ENCODE measurements around the gene TM6SF1.
"Not testable (repeated sequence)": the region's sequence is repeated elsewhere in the genome, so short reads cannot be mapped to it uniquely, and the experiment has no call there.

Gene TM6SF1

GRCh38 chr15:83082730-83083386, 24.6 kb upstream of the TM6SF1 start:
- Histone ChIP-seq H2AK5ac (ENCODE audit: low read length) (no peak overlapping the region), H3K9ac (ENCODE audit: low read length) (no peak overlapping the region), H3K27ac (ENCODE audit: low read depth, low read length) (no peak overlapping the region), H4K8ac (ENCODE audit: low read depth, low read length) (no peak overlapping the region), H2BK15ac (replicated peaks; ENCODE audit: low read depth) (no peak overlapping the region), H3K4me1 (ENCODE audit: control insufficient read depth, low read depth, low read length) (no peaks in the 10 kb centered on the region), H3K23ac (ENCODE audit: low read length) (no peak overlapping the region), H4K5ac (ENCODE audit: low read length) (no peak overlapping the region), H3K79me2 (ENCODE audit: control insufficient read depth, insufficient read depth, low read length) (no peaks in the 10 kb centered on the region), H3K27me3 (ENCODE audit: insufficient read depth, low read length, poor library complexity) (no peaks in the 10 kb centered on the region), H2BK120ac (ENCODE audit: low read depth, low read length) (no peak overlapping the region), H3K36me3 (ENCODE audit: control insufficient read depth, insufficient read depth, low read length) (no peaks in the 10 kb centered on the region), H3K18ac (ENCODE audit: low read length) (no peak overlapping the region), H3K79me1 (ENCODE audit: low read length) (no peaks in the 10 kb centered on the region), H3K4me3 (ENCODE audit: low read length) (no peak overlapping the region), H3K56ac (ENCODE audit: low read length) (no peak overlapping the region), H3K4me2 (ENCODE audit: low read length) (no peak overlapping the region), H3K4ac (ENCODE audit: low read depth, low read length) (no peak overlapping the region), H2BK5ac (ENCODE audit: low read length) (no peak overlapping the region)
- DNase-seq, result no peak
- WGBS (ENCODE audit: extremely low coverage, insufficient coverage, low lambda C conversion rate), result no CpG with 5 or more reads among the region's 5 CpGs

- H4K5ac ChIP-seq (ENCODE audit: low read length); H3K27me3 ChIP-seq (ENCODE audit: insufficient read depth, low read length, poor library complexity); H3K23ac ChIP-seq (ENCODE audit: low read length); DNase-seq; H3K4me3 ChIP-seq (ENCODE audit: low read length); H3K4me2 ChIP-seq (ENCODE audit: low read length); H3K79me1 ChIP-seq (ENCODE audit: low read length); H3K79me2 ChIP-seq (ENCODE audit: control insufficient read depth, insufficient read depth, low read length); H2BK120ac ChIP-seq (ENCODE audit: low read depth, low read length); H2BK15ac ChIP-seq (replicated peaks; ENCODE audit: low read depth); H3K4ac ChIP-seq (ENCODE audit: low read depth, low read length); H3K36me3 ChIP-seq (ENCODE audit: control insufficient read depth, insufficient read depth, low read length); H3K9ac ChIP-seq (ENCODE audit: low read length); H3K56ac ChIP-seq (ENCODE audit: low read length); H3K4me1 ChIP-seq (ENCODE audit: control insufficient read depth, low read depth, low read length); H2BK5ac ChIP-seq (ENCODE audit: low read length); H2AK5ac ChIP-seq (ENCODE audit: low read length); H3K27ac ChIP-seq (ENCODE audit: low read depth, low read length); H3K18ac ChIP-seq (ENCODE audit: low read length); H4K8ac ChIP-seq (ENCODE audit: low read depth, low read length): not testable (repeated sequence)
- WGBS (ENCODE audit: extremely low coverage, insufficient coverage, low lambda C conversion rate), result no CpG with 5 or more reads among the region's 3 CpGs
Observed at GRCh38 chr15:83085461-83085860, 22.0 kb upstream of the TM6SF1 start.

GRCh38 chr15:83085864-83086552, 21.4 kb upstream of the TM6SF1 start:
- not testable (repeated sequence) for DNase-seq; H3K27me3 ChIP-seq (ENCODE audit: insufficient read depth, low read length, poor library complexity)

GRCh38 chr15:83087576-83087975, 19.9 kb upstream of the TM6SF1 start:
- Histone ChIP-seq H3K79me1 (ENCODE audit: low read length) (no peaks in the 10 kb centered on the region), H3K4me1 (ENCODE audit: control insufficient read depth, low read depth, low read length) (no peaks in the 10 kb centered on the region), H3K27me3 (ENCODE audit: insufficient read depth, low read length, poor library complexity) (no peaks in the 10 kb centered on the region)

More at GRCh38 chr15:83085864-83086552, 21.4 kb upstream of the TM6SF1 start:
- not testable (repeated sequence) for H2BK15ac ChIP-seq (replicated peaks; ENCODE audit: low read depth); H3K4me1 ChIP-seq (ENCODE audit: control insufficient read depth, low read depth, low read length); H3K79me1 ChIP-seq (ENCODE audit: low read length); H3K36me3 ChIP-seq (ENCODE audit: control insufficient read depth, insufficient read depth, low read length); H3K4me2 ChIP-seq (ENCODE audit: low read length); H3K4ac ChIP-seq (ENCODE audit: low read depth, low read length); H2BK5ac ChIP-seq (ENCODE audit: low read length); H4K8ac ChIP-seq (ENCODE audit: low read depth, low read length); H3K4me3 ChIP-seq (ENCODE audit: low read length); H3K9ac ChIP-seq (ENCODE audit: low read length); H3K27ac ChIP-seq (ENCODE audit: low read depth, low read length); H3K18ac ChIP-seq (ENCODE audit: low read length); H4K5ac ChIP-seq (ENCODE audit: low read length); H3K23ac ChIP-seq (ENCODE audit: low read length); H3K56ac ChIP-seq (ENCODE audit: low read length); H3K79me2 ChIP-seq (ENCODE audit: control insufficient read depth, insufficient read depth, low read length); H2BK120ac ChIP-seq (ENCODE audit: low read depth, low read length); H2AK5ac ChIP-seq (ENCODE audit: low read length)
- WGBS (ENCODE audit: extremely low coverage, insufficient coverage, low lambda C conversion rate), result no CpG with 5 or more reads among the region's 8 CpGs

GRCh38 chr15:83088876-83089275, 18.6 kb upstream of the TM6SF1 start:
- H3K9ac ChIP-seq (ENCODE audit: low read length), result no peak overlapping the region
- H3K56ac ChIP-seq (ENCODE audit: low read length), result no peak overlapping the region
- no peaks in the 10 kb centered on the region for H3K79me2 ChIP-seq (ENCODE audit: control insufficient read depth, insufficient read depth, low read length)
- no peaks in the 10 kb centered on the region for H3K36me3 ChIP-seq (ENCODE audit: control insufficient read depth, insufficient read depth, low read length)
- H4K8ac ChIP-seq (ENCODE audit: low read depth, low read length), result no peak overlapping the region
- no peak overlapping the region for H3K4me2 ChIP-seq (ENCODE audit: low read length)
- H3K4ac ChIP-seq (ENCODE audit: low read depth, low read length), result no peak overlapping the region
- H3K23ac ChIP-seq (ENCODE audit: low read length), result no peak overlapping the region
- H2AK5ac ChIP-seq (ENCODE audit: low read length), result no peak overlapping the region
- H2BK15ac ChIP-seq (replicated peaks; ENCODE audit: low read depth), result no peak overlapping the region
- WGBS (ENCODE audit: extremely low coverage, insufficient coverage, low lambda C conversion rate), result no CpG with 5 or more reads among the region's 2 CpGs
- H3K79me1 ChIP-seq (ENCODE audit: low read length), result no peaks in the 10 kb centered on the region
- no peak overlapping the region for H3K4me3 ChIP-seq (ENCODE audit: low read length)
- H3K27ac ChIP-seq (ENCODE audit: low read depth, low read length), result no peak overlapping the region
- H3K18ac ChIP-seq (ENCODE audit: low read length), result no peak overlapping the region
- DNase-seq, result no peak
- H3K4me1 ChIP-seq (ENCODE audit: control insufficient read depth, low read depth, low read length), result no peaks in the 10 kb centered on the region
- no peak overlapping the region for H4K5ac ChIP-seq (ENCODE audit: low read length)
- no peak overlapping the region for H2BK5ac ChIP-seq (ENCODE audit: low read length)
- H2BK120ac ChIP-seq (ENCODE audit: low read depth, low read length), result no peak overlapping the region
- H3K27me3 ChIP-seq (ENCODE audit: insufficient read depth, low read length, poor library complexity), result no peaks in the 10 kb centered on the region

More at GRCh38 chr15:83087576-83087975, 19.9 kb upstream of the TM6SF1 start:
- no peaks in the 10 kb centered on the region for H3K79me2 ChIP-seq (ENCODE audit: control insufficient read depth, insufficient read depth, low read length)
- H3K4me3 ChIP-seq (ENCODE audit: low read length), result no peak overlapping the region
- DNase-seq, result no peak
- H4K8ac ChIP-seq (ENCODE audit: low read depth, low read length), result no peak overlapping the region
- no peak overlapping the region for H3K4ac ChIP-seq (ENCODE audit: low read depth, low read length)
- no peak overlapping the region for H3K18ac ChIP-seq (ENCODE audit: low read length)
- WGBS (ENCODE audit: extremely low coverage, insufficient coverage, low lambda C conversion rate), result no CpG with 5 or more reads among the region's 2 CpGs
- H3K36me3 ChIP-seq (ENCODE audit: control insufficient read depth, insufficient read depth, low read length), result no peaks in the 10 kb centered on the region
- no peak overlapping the region for H3K56ac ChIP-seq (ENCODE audit: low read length)
- H2BK120ac ChIP-seq (ENCODE audit: low read depth, low read length), result no peak overlapping the region
- no peak overlapping the region for H2BK5ac ChIP-seq (ENCODE audit: low read length)
- H3K27ac ChIP-seq (ENCODE audit: low read depth, low read length), result no peak overlapping the region
- no peak overlapping the region for H2AK5ac ChIP-seq (ENCODE audit: low read length)
- H4K5ac ChIP-seq (ENCODE audit: low read length), result no peak overlapping the region
- H2BK15ac ChIP-seq (replicated peaks; ENCODE audit: low read depth), result no peak overlapping the region
- no peak overlapping the region for H3K9ac ChIP-seq (ENCODE audit: low read length)
- H3K4me2 ChIP-seq (ENCODE audit: low read length), result no peak overlapping the region
- H3K23ac ChIP-seq (ENCODE audit: low read length), result no peak overlapping the region

Data from mesendoderm (in vitro differentiated cells).